ENCODE data around the gene CA7.

CA7 gene

DNA sequence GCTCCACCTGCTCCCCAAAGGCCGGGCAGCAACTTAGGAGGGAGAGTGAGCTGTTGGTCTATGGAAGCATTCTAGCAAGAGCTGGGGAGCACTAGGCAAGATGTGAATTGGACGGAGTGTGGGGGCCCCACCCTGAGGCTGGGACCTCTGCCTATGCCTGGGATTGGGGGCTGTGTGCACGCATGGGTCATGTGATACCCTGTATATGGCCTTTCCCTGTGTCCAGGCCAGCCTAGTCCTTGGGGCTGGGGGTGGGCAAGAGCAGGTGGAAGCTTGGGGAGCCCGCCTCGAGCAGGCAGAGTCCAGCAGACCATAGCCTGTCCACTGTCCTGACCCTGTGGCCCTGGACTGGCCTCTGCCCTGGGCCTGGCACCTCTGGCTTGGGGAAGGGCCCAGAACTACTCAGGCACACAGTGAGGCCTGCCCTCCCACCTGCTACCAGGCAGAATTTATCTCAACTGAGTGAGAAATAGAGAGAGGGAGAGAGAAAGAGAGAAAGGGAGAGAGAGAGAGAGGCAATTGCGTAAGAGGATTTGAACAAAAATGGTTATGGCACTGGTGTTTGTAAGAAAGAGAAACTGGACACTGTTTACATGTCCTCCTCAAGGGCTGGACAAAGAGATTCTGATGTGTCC lies 55.2 kb downstream of the CA7 start:
- DNase-seq = peak; percentile 13

DNA sequence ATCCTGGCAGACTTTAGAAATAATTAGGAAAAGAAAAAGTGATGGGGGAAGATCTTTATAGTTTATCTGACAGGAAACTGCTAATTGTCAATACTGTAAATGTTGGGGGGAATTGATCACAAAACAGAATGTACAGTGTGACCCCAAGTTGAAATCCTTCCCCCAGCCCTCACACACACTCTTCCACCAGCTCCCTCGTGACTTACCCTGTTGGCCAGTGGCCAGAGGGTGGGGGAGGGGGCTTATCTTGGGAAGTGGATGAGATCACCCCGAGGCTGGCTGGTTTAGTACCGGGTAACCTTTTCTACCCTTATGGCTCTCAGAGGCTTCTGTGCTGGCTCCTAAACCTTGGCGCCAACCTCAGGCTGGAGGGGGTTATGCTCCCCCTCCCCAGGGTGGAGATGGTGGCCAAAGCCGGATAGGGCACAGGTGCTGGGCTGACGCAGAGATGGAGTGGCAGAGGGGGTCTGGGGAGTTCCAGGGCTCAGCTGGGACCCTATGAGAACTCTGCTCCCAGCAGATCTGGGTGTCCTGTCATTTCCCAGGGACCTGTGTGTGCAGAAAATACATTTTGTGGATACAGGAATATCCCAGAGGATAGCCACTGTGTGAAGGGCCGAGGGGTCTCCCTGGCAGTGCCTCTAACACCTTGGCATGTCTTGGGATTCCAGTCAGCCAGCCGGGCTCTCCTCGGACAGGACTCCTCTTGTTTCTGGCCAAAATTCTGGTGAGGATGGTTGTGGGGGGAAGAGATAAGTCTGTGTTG lies 55.9 kb downstream of the CA7 start:
- peak; percentile 43 for DNase-seq

DNA sequence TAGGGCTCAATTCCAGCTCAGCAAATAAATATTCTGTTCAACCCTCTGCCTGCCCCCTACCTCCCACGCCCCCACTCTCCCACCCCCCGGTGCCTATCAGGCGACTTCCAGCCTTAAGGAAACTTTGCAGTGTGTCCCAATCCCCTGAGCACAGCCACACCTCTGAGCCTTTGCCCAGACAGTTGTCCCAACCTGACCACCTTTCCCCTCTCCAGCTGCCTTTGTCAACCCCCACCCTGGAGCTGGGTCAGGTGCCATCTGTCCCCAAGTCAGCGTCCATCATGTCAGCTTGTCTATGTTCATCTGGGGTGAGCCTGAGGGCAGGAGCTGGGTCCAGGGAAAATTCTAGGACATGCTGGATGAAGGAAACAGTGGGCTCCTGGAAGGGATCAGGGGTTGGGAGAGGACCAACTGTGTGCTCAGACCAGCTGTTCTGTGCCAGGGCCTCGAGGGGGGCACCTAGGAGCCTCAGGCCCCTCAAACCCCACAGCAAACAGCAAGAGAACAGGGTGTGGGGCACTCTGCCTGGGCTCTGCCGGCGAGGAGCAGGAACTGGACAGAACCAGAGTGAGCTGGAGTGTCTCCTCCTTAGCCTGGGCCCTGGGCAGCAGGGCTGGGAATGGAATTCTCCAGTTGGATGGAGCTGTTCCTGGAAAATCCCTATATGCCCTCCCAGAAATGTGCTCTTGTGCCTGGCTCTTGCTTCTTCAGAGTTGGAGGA lies 56.7 kb downstream of the CA7 start:
- no peak for DNase-seq

DNA sequence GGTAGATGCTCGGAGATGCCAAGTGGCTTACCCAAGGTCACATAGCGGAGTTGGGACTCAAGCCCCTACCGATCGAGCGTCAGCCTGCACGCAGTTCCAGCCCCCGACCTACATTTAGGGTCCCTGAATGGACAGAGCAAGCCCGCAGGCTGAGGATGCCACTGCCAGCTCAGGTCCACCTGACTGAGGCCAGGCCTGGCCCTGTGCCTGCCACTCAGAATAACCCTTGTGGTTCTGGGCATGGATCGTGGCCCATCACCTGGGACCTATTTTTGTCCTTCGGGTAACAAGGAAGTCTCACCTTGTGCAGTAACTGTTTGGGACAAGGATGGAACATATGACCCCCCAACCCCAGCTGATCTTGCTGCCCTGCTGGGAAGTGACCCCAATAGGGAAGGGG lies 57.4 kb downstream of the CA7 start:
- no peak for DNase-seq

DNA sequence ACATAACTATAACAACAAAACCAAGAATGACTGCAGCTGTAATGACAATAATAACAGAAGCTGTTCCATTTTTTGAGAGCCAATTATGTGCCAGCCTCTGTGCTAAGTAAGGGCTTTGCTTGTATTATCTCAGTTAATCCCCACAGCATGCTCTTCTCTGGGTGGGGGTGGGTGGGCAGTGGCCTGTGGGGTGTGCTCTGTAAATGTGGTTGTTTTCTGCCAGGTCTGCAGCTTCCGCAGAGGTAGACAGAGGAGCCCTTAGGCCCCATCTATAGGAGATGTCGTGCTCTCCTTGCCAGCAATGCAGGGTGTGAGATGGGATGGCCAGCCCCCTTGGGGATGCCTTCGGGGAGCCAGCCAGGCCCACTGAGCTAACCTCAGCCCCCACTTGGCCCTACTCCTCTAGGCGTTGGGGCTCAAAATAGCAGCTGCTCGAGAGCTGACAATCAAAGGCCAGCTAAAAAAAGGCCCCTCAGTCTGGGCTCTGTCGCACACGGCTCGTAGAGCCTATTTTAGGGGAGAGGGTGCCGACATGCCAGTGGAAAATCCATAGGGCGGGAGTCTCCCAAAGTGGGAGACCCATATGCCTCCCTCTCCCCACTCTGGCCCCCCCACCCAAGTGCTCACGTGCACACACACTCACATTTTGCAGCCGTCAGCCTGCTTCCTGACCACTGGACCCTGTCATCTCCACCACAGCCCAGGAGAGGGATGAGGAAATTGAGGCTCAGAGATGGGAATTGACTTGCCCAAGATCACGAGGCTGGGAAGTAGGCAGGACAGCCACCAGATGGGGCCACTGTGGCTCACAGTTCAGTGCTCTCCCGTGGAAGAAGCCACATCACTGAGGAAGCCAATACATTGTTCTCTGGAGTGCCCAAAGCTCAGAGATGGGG lies 58.7 kb downstream of the CA7 start:
- DNase-seq = no peak
